ENCODE measurements around the gene PYGL.
A peak's percentile ranks its signal among the peaks of the same experiment; 100 is the strongest.

PYGL gene

DNA sequence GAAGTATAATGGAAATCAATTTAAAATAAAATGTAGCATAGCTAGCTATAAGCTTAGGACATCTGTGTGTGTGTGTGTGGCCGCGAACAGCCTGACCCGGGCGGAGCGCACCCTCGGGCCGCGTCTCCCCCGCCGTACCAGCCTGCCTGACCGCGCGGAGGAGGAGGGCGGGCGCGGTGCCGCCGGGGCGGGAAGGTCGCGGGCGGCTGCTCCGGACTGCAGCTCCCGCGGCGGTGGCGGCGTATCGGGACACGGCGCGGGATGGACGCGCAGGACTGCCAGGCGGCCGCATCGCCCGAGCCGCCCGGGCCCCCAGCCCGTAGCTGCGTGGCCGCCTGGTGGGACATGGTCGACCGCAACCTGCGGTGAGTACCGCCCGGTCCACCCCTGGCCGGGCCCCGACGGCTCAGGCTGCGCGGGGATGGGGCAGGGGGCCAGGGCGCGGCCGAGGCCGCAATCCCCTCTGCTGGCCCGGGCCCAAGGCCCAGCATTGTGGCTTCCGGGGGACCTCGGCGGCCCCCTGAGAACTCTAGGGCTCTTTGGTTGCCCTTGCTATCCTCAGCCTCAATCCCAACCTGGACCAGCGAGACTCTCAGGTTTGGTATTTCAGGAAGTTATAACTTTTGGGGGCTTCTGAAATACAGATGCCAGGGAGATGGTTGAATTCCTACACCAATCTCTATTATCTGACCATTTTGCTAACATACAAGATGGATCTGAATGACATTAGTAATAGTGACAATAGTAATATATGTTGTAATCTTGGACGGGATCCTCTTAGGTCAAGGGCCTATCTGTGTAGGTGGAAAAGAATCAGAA lies 72.2 kb downstream of the PYGL start, which contains the start of gene ABHD12B:
Gene ABHD12B, plus strand, starts transcription at position 140 of the 819 bp plus-strand sequence. Its CDS starts 122 bp downstream, at position 262.
- H3K4me1 ChIP-seq (ENCODE audit: control insufficient read depth, insufficient read depth, low read length, poor library complexity, severe bottlenecking): no peaks in the 10 kb centered on the region
- 19% methylated on average over 27 to 44 of the region's 63 CpGs for WGBS, 2 experiments (ENCODE audit: insufficient coverage in 2 of 2)
- H3K4me3 ChIP-seq (ENCODE audit: extremely low read depth, insufficient read depth, low read length, poor library complexity, severe bottlenecking): no peak within 1 kb of the TSS
- H3K36me3 ChIP-seq (ENCODE audit: control insufficient read depth, insufficient read depth, low read length): no peaks in the 10 kb centered on the region
- H3K9me3 ChIP-seq (ENCODE audit: control insufficient read depth, low read length): no peaks in the 10 kb centered on the region
- H3K27ac ChIP-seq (ENCODE audit: low read depth, low read length, severe bottlenecking): no peak within 1 kb of the TSS

DNA sequence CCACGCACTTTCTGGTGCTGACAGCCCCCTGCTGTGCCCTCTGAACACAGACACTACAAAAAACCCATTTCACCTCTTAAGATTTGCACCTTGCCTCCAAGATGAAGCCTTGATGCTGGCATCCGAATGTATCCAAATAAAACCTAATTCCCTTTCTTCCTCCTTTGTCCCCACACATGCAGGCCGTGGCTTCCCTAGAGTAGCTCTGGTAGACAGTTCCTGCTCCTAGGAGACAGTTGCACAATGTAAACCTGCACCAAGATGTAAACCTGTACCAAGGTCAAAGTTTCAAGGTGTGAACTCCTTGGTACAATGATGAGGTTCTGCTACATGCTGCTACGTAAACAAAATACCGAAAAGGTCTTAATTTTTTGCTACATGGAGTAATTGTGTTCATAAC lies 73.1 kb downstream of the PYGL start:
- Histone ChIP-seq H3K27ac (ENCODE audit: low read depth, low read length, severe bottlenecking) (no peak overlapping the region), H3K4me3 (ENCODE audit: extremely low read depth, insufficient read depth, low read length, poor library complexity, severe bottlenecking) (no peak overlapping the region), H3K36me3 (ENCODE audit: control insufficient read depth, insufficient read depth, low read length) (no peaks in the 10 kb centered on the region), H3K4me1 (ENCODE audit: control insufficient read depth, insufficient read depth, low read length, poor library complexity, severe bottlenecking) (no peaks in the 10 kb centered on the region), H3K9me3 (ENCODE audit: control insufficient read depth, low read length) (no peaks in the 10 kb centered on the region)
- 73 to 75% methylated on average over 3 to 5 of the region's 5 CpGs for WGBS, 2 experiments (ENCODE audit: insufficient coverage in 2 of 2)

DNA sequence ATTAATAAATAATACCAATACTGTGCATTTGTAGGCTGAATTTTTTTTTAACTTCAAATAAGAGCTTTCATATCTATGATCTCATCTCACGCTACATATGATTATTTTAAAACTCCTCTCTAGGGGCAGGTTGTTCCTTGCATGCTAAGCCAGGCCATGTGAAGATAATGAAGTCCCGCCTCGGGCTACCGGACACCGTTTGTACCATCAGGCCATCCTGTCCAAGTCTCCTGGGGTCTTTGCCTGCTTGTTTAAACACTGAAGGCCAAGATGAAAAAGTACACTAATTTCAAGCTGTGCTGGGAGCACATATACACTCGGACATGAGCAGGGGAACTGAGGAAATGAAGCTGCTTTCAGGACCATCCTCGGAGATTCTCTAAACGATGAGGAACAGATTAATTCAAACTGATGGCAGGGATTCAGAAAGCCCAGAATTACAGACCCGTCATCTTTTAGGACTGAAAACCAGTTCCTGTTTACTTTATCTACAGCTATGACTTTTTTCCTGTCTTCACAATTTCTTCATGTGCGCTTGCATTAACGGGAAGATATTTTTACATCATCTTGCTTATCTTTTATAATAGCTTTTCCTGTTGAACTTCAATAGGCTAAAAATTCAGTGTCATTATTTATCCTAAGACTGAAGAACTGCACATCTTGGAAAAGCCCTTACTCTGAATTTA lies 78.7 kb downstream of the PYGL start:
- no peak overlapping the region for H3K27ac ChIP-seq (ENCODE audit: low read depth, low read length, severe bottlenecking)
- no peaks in the 10 kb centered on the region for H3K36me3 ChIP-seq (ENCODE audit: control insufficient read depth, insufficient read depth, low read length)
- H3K4me3 ChIP-seq (ENCODE audit: extremely low read depth, insufficient read depth, low read length, poor library complexity, severe bottlenecking): no peak overlapping the region
- H3K4me1 ChIP-seq (ENCODE audit: control insufficient read depth, insufficient read depth, low read length, poor library complexity, severe bottlenecking): no peaks in the 10 kb centered on the region
- 93 to 95% methylated on average over 9 to 10 of the region's 11 CpGs for WGBS, 2 experiments (ENCODE audit: insufficient coverage in 2 of 2)
- H3K9me3 ChIP-seq (ENCODE audit: control insufficient read depth, low read length): no peaks in the 10 kb centered on the region

DNA sequence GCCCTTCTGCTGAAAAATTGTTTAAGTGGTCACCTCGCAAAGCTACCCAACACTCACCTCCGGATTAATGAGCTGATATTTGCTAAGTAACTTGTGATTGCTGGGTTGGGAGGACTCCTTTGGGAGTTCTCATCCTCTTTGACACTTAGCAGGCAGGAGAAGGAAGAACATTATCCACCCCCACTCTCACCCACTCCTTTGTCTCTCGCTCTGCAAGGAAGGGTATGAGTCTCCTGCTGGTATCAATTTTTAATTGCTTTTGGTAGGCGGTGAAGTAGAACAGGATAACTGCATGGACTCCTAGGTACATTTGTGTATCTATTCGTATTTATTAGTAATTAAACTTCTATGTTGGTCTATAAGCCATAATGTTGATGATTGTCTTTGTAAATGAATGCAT lies 79.3 kb downstream of the PYGL start:
- Histone ChIP-seq H3K9me3 (ENCODE audit: control insufficient read depth, low read length) (no peaks in the 10 kb centered on the region), H3K4me3 (ENCODE audit: extremely low read depth, insufficient read depth, low read length, poor library complexity, severe bottlenecking) (no peak overlapping the region), H3K4me1 (ENCODE audit: control insufficient read depth, insufficient read depth, low read length, poor library complexity, severe bottlenecking) (peaks cover 5% of the 10 kb centered on the region), H3K36me3 (ENCODE audit: control insufficient read depth, insufficient read depth, low read length) (no peaks in the 10 kb centered on the region), H3K27ac (ENCODE audit: low read depth, low read length, severe bottlenecking) (no peak overlapping the region)
- 100% methylated on average over 1 of the region's 5 CpGs; no CpG with 5 or more reads in 1 of the 2 experiments for WGBS, 2 experiments (ENCODE audit: insufficient coverage in 2 of 2)

DNA sequence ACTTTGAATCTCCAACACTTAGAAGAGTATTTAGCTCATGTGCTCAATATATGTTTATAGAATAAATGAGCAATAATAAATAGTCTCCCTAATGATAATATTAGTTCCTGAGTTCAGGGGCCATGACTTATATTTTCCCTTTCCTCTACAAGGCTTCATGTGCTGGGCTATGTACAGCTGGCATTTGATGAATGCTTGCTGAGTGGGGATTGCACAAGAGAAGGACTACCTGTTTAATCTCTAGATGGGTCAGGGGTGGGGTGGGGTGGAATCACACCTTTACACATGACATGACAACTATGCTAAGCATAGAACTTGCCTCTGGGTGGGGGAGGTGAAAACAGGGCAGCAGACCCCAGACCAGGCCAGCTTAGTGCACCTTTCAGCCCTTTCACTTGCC lies 80.0 kb downstream of the PYGL start:
- H3K27ac ChIP-seq (ENCODE audit: low read depth, low read length, severe bottlenecking): no peak overlapping the region

DNA sequence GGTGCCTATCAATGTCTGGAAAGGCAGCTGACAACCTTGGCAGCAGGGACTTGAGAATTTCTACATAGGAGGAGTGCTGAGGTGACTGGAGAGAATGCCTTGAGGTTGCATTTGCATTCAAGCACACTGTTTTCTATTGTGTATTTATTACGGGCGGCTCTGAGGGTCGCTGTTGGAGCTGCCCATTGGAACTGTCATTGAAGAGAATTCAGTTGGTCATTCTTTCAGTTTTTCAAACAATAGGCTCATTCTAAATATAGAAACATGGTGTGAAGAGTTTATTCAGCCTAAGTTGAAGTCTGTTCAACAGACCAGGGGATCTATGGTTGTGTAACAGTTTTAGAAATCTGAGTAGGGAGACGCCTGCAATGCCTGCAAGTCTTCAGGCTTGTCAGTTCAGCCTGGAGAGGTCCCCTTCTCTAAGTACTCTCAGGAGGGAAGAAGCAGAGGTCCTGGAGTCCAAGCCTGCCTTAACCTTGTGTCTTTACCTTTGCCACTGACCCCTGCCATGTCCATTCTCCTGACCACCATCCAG lies 82.2 kb downstream of the PYGL start:
- 72% methylated on average over 2 of the region's 4 CpGs; no CpG with 5 or more reads in 1 of the 2 experiments for WGBS, 2 experiments (ENCODE audit: insufficient coverage in 2 of 2)
- Histone ChIP-seq H3K4me3 (ENCODE audit: extremely low read depth, insufficient read depth, low read length, poor library complexity, severe bottlenecking) (no peak overlapping the region), H3K4me1 (ENCODE audit: control insufficient read depth, insufficient read depth, low read length, poor library complexity, severe bottlenecking) (peaks cover 13% of the 10 kb centered on the region), H3K9me3 (ENCODE audit: control insufficient read depth, low read length) (no peaks in the 10 kb centered on the region), H3K36me3 (ENCODE audit: control insufficient read depth, insufficient read depth, low read length) (no peaks in the 10 kb centered on the region), H3K27ac (ENCODE audit: low read depth, low read length, severe bottlenecking) (peak overlapping the region; percentile 26)

More for the DNA sequence above, 80.0 kb downstream of the PYGL start:
- Histone ChIP-seq H3K36me3 (ENCODE audit: control insufficient read depth, insufficient read depth, low read length) (no peaks in the 10 kb centered on the region), H3K4me1 (ENCODE audit: control insufficient read depth, insufficient read depth, low read length, poor library complexity, severe bottlenecking) (peaks cover 12% of the 10 kb centered on the region), H3K4me3 (ENCODE audit: extremely low read depth, insufficient read depth, low read length, poor library complexity, severe bottlenecking) (no peak overlapping the region), H3K9me3 (ENCODE audit: control insufficient read depth, low read length) (no peaks in the 10 kb centered on the region)

DNA sequence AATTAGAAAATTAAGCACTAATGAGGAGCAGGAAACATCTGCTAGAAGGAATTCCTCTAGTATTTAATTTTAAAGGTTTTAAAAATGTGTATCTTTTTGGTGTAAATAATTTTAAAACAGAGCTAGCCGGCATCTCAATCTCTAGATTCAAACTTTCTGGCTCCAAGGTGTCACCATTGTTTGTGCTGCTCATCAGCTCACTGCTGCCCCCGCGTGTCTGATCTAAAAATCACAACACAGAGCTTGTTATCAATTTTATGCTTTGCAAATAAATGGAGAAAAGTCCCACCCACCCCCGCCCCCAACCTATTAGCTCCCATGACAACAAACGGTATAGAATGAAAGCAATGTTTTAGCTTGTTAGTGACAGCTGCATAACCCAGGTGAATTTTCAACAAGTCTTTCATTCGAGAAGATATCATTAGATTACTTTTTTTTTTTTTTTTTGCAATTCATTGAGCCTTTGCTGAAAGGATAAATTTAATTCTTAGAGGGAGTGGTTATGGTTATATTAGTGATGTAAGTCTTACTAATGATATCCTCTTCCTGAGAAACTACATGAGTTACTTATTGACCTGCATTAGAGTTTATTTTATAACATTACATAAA lies 83.7 kb downstream of the PYGL start:
- Histone ChIP-seq H3K4me3 (ENCODE audit: extremely low read depth, insufficient read depth, low read length, poor library complexity, severe bottlenecking) (no peak overlapping the region), H3K27ac (ENCODE audit: low read depth, low read length, severe bottlenecking) (peak overlapping the region; percentile 62), H3K9me3 (ENCODE audit: control insufficient read depth, low read length) (no peaks in the 10 kb centered on the region), H3K4me1 (ENCODE audit: control insufficient read depth, insufficient read depth, low read length, poor library complexity, severe bottlenecking) (peaks cover 13% of the 10 kb centered on the region), H3K36me3 (ENCODE audit: control insufficient read depth, insufficient read depth, low read length) (no peaks in the 10 kb centered on the region)
- WGBS, 2 experiments (ENCODE audit: insufficient coverage in 2 of 2): no CpG with 5 or more reads among the region's 6 CpGs

DNA sequence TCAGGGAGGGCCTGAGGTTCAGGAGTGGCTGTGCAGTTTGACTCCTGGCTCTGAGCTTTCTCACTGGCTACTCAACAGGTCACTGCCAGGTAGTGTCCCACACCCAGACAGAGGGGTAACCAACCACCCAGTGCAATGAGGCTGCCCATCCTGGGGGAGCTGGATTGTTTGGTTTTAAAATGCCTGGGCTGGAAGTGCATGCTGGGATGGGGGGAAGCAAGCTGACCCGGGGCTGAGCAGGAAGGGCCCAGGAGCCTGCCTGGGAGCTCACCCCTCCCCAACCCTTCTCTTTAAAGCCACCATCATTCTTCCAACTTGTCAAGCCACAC lies 85.0 kb downstream of the PYGL start:
- Histone ChIP-seq H3K4me3 (ENCODE audit: extremely low read depth, insufficient read depth, low read length, poor library complexity, severe bottlenecking) (no peak overlapping the region), H3K9me3 (ENCODE audit: control insufficient read depth, low read length) (no peaks in the 10 kb centered on the region), H3K4me1 (ENCODE audit: control insufficient read depth, insufficient read depth, low read length, poor library complexity, severe bottlenecking) (peaks cover 13% of the 10 kb centered on the region), H3K36me3 (ENCODE audit: control insufficient read depth, insufficient read depth, low read length) (no peaks in the 10 kb centered on the region), H3K27ac (ENCODE audit: low read depth, low read length, severe bottlenecking) (peak overlapping the region; percentile 49)
- WGBS, 2 experiments (ENCODE audit: insufficient coverage in 2 of 2): no CpG with 5 or more reads among the region's 1 CpG

DNA sequence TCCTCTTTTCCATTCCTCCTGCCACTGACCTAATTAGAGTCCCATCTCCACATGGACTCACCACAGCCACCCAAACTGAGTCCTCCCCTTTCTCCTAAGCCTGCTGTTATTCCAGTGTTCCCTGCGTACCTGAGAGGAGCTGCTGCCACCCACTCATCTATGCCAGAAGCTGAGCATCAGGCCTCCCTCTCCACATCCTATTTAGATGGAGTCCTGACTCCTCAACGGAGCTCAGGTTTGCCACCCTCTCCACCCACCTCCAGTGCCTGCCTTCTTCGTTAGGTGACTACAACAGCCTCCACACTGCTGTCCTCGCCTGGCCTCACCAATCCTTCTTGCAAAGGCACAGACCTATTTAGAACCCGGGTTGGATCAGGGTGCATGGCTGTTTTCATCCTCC lies 87.6 kb downstream of the PYGL start:
- WGBS, 2 experiments (ENCODE audit: insufficient coverage in 2 of 2): 77 to 83% methylated on average over 5 of the region's 5 CpGs
- H3K4me3 ChIP-seq (ENCODE audit: extremely low read depth, insufficient read depth, low read length, poor library complexity, severe bottlenecking): no peak overlapping the region
- H3K9me3 ChIP-seq (ENCODE audit: control insufficient read depth, low read length): no peaks in the 10 kb centered on the region
- peaks cover 13% of the 10 kb centered on the region for H3K4me1 ChIP-seq (ENCODE audit: control insufficient read depth, insufficient read depth, low read length, poor library complexity, severe bottlenecking)
- no peaks in the 10 kb centered on the region for H3K36me3 ChIP-seq (ENCODE audit: control insufficient read depth, insufficient read depth, low read length)
- no peak overlapping the region for H3K27ac ChIP-seq (ENCODE audit: low read depth, low read length, severe bottlenecking)

DNA sequence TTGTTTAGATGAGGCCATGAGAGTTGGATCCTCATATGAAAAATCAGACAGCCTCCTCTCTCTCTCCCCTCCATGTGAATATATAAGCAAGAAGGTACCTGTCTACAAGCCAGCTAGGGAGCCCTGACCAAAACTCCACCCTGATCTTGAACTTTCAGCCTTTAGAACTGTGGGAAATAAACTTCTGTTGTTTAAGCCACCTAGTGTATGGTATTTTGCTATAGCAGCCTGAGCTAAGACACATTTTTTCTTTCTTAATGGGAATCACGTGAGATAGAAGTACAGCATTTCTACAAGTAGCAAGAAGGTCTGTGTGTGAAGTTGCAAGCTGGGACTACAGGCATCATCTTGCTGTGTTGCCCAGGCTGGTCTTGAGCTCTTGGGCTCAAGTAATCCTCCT lies 88.7 kb downstream of the PYGL start:
- WGBS, 2 experiments (ENCODE audit: insufficient coverage in 2 of 2): 100% methylated on average over 1 of the region's 1 CpG; no CpG with 5 or more reads in 1 of the 2 experiments
- Histone ChIP-seq H3K4me3 (ENCODE audit: extremely low read depth, insufficient read depth, low read length, poor library complexity, severe bottlenecking) (no peak overlapping the region), H3K36me3 (ENCODE audit: control insufficient read depth, insufficient read depth, low read length) (no peaks in the 10 kb centered on the region), H3K9me3 (ENCODE audit: control insufficient read depth, low read length) (no peaks in the 10 kb centered on the region), H3K27ac (ENCODE audit: low read depth, low read length, severe bottlenecking) (no peak overlapping the region), H3K4me1 (ENCODE audit: control insufficient read depth, insufficient read depth, low read length, poor library complexity, severe bottlenecking) (peaks cover 13% of the 10 kb centered on the region)

All from mesodermal cell (in vitro differentiated cells).